ENCODE results near the gene SHISAL2A. TPM values are rescaled to one million over a fixed set of nuclear protein-coding genes. Genes with fewer than 3 reads are reported as not detected.

Gene SHISAL2A
- total and polyA plus RNA-seq, 2 of the 13 experiments (the other 11 are each of a cell fraction or from before 2014, with no cell fraction given), result not detected

DNA sequence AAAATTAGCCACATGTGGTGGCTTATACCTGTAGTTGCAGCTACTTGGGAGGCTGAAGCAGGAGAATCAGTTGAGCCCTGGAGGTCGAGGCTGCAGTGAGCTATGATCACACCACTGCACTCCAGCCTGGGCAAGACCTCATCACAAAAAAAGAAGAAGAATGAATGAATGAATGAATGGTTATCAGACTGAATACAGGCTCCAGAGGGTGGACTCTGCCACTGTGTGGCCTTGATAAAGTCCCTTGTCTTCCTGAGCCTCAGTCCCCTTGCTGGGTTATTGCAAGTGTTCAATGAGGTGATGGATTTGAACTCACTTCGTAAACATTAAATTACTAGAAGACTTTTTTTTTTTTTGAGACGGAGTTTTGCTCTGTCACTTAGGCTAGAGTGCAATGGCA, 24.7 kb downstream of the SHISAL2A start:
- Histone ChIP-seq H3K9ac (ENCODE audit: insufficient read depth, low read depth, low read length) (no peak overlapping the region), H3K79me2 (ENCODE audit: insufficient read depth, low read length) (no peaks in the 10 kb centered on the region), H3K4me1 (ENCODE audit: insufficient read depth, low read length) (peaks cover 17% of the 10 kb centered on the region), H4K20me1 (ENCODE audit: insufficient read depth, low read length) (no peaks in the 10 kb centered on the region), H3K9me3 (ENCODE audit: low read length) (no peaks in the 10 kb centered on the region), H3K4me2 (ENCODE audit: low read depth, low read length) (no peak overlapping the region), H2AFZ (ENCODE audit: low read length) (no peak overlapping the region), H3K27ac (ENCODE audit: extremely low read length, insufficient read depth, low read length) (no peak overlapping the region), H3K4me3 (replicated peaks in 1 of 3; ENCODE audit: insufficient read depth in 1 of 3, low read depth in 2 of 3, low read length in 3 of 3) (no peak overlapping the region), H3K27me3 (ENCODE audit: control insufficient read depth in 1 of 2, insufficient read depth in 2 of 2, low read length in 2 of 2) (peaks cover 0 to 2% of the 10 kb centered on the region in 2 experiments; a peak in 1 of 5 replicates), H3K36me3 (replicated peaks in 1 of 2; ENCODE audit: control insufficient read depth in 1 of 2, insufficient read depth in 2 of 2, low read length in 2 of 2) (no peaks in the 10 kb centered on the region)
- CTCF ChIA-PET (ENCODE audit: low intra/inter-chr PET ratio, low total read pairs), result no interaction called here
- DNase-seq (ENCODE audit: low spot score), result no peak
- BruUV-seq (replicated peaks), result no TSS peak
- WGBS (ENCODE audit: low lambda C conversion rate), result 54% methylated on average over 3 of the region's 3 CpGs
- ATAC-seq, result no peak
- in situ Hi-C loops (cut with HindIII; ENCODE audit: extremely low pct_ligation_motif_present, low pct_unique_long_range_greater_than_20kb) (no loop called here), intact Hi-C loops (cut with micrococcal nuclease; ENCODE audit: unreplicated experiment) (loop anchor here (10.0 kb wide), 1 partner anchor 53 kb away; the partner anchor contains the start of gene GPX7)
- FAIRE-seq, result no peak
- POLR2A ChIA-PET, result no interaction called here
- TF ChIP-seq, protein P1, sequence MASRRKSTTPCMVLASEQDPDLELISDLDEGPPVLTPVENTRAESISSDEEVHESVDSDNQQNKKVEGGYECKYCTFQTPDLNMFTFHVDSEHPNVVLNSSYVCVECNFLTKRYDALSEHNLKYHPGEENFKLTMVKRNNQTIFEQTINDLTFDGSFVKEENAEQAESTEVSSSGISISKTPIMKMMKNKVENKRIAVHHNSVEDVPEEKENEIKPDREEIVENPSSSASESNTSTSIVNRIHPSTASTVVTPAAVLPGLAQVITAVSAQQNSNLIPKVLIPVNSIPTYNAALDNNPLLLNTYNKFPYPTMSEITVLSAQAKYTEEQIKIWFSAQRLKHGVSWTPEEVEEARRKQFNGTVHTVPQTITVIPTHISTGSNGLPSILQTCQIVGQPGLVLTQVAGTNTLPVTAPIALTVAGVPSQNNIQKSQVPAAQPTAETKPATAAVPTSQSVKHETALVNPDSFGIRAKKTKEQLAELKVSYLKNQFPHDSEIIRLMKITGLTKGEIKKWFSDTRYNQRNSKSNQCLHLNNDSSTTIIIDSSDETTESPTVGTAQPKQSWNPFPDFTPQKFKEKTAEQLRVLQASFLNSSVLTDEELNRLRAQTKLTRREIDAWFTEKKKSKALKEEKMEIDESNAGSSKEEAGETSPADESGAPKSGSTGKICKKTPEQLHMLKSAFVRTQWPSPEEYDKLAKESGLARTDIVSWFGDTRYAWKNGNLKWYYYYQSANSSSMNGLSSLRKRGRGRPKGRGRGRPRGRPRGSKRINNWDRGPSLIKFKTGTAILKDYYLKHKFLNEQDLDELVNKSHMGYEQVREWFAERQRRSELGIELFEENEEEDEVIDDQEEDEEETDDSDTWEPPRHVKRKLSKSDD (CRISPR knock-in tag; IDR thresholded peaks at IDR 0.05; ENCODE audit: low read depth), result no peak
- no peak for TF ChIP-seq SRSF4 (IDR thresholded peaks at IDR 0.05; ENCODE audit: low read depth, low read length, poor library complexity, severe bottlenecking)
- no peak for TF ChIP-seq ZNF326 (CRISPR knock-in tag; IDR thresholded peaks at IDR 0.05; ENCODE audit: borderline replicate concordance)
- TF ChIP-seq TCF12 (IDR thresholded peaks at IDR 0.05), result no peak
- no peak for TF ChIP-seq TCF12 (CRISPR knock-in tag; IDR thresholded peaks at IDR 0.05)
- no peak for TF ChIP-seq PLRG1 (conservative IDR thresholded peaks at IDR 0.05)
- no peak for TF ChIP-seq ARHGAP35 (CRISPR knock-in tag; IDR thresholded peaks at IDR 0.05; ENCODE audit: borderline replicate concordance)

All from HepG2 (cell line).